ENCODE measurements around the gene KPNB1.

The KPNB1 gene

GRCh38 chr17:47712330-47713023 lies 62.8 kb downstream of the KPNB1 start:
- POLR2A ChIA-PET = no interaction called here
- no peaks in the 10 kb centered on the region for H3K9me3 ChIP-seq (ENCODE audit: control insufficient read depth, insufficient read depth, low read depth, low read length)
- H3K27ac ChIP-seq (ENCODE audit: extremely low read depth, low read depth, low read length) = no peak overlapping the region
- H3K4me1 ChIP-seq (ENCODE audit: control insufficient read depth, insufficient read depth, low read length) = no peaks in the 10 kb centered on the region
- no peak overlapping the region for H3K4me3 ChIP-seq (ENCODE audit: low read depth, low read length)
- CTCF ChIA-PET = interaction anchor here (0.6 to 1.4 kb wide), 4 partner anchors 13 to 771 kb away, joined by 3 to 7 read pairs (median 6); no protein-coding TSS in a partner anchor
- TF ChIP-seq ZNF302 (tag by site-specific recombination; IDR thresholded peaks at IDR 0.05; ENCODE audit: low read depth) (no peak), ZNF664 (tag by site-specific recombination; IDR thresholded peaks at IDR 0.05) (no peak), REST (tag by site-specific recombination; IDR thresholded peaks at IDR 0.05) (no peak), ZNF404 (tag by site-specific recombination; IDR thresholded peaks at IDR 0.05) (no peak), KLF10 (tag by site-specific recombination; IDR thresholded peaks at IDR 0.05) (no peak), ZNF629 (tag by site-specific recombination; IDR thresholded peaks at IDR 0.05) (no peak), PRDM1 (tag by site-specific recombination; IDR thresholded peaks at IDR 0.05) (no peak), GLIS1 (tag by site-specific recombination; IDR thresholded peaks at IDR 0.05) (no peak), ZFP69B (tag by site-specific recombination; IDR thresholded peaks at IDR 0.05) (no peak), ZNF174 (tag by site-specific recombination; IDR thresholded peaks at IDR 0.05) (no peak), ZBTB49 (tag by site-specific recombination; IDR thresholded peaks at IDR 0.05; ENCODE audit: low read depth) (no peak), ZBTB21 (tag by site-specific recombination; IDR thresholded peaks at IDR 0.05) (no peak), ZNF292 (tag by site-specific recombination; IDR thresholded peaks at IDR 0.05; ENCODE audit: borderline replicate concordance, low read depth) (no peak), ZNF514 (tag by site-specific recombination; IDR thresholded peaks at IDR 0.05) (no peak), ZNF529 (tag by site-specific recombination; IDR thresholded peaks at IDR 0.05; ENCODE audit: insufficient replicate concordance) (no peak), ZNF184 (tag by site-specific recombination; IDR thresholded peaks at IDR 0.05) (no peak), ZNF544 (tag by site-specific recombination; IDR thresholded peaks at IDR 0.05) (no peak), ZNF362 (tag by site-specific recombination; IDR thresholded peaks at IDR 0.05) (no peak)
- peaks cover 0 to 23% of the 10 kb centered on the region in 2 experiments; a peak in 1 of 3 replicates for H3K36me3 ChIP-seq (ENCODE audit: control insufficient read depth in 2 of 2, insufficient read depth in 1 of 2, low read length in 2 of 2)
